PC-3 (cell line): ENCODE measurements around the gene AMN.

Source experiments
- EZH2 ChIP-seq: fragments of 300-600 bp; sonication (generic); IDR thresholded peaks from one replicate; pipeline ENCODE4 v1.6.1; 2017; ENCODE audit warnings: antibody characterized with exemption, mild to moderate bottlenecking, low read length; ENCODE audit not compliant: unreplicated experiment
- EZH2phosphoT487 ChIP-seq: fragments of 300-600 bp; sonication (generic); IDR thresholded peaks from 2 replicates; pipeline ENCODE4 v1.6.1; 2018; ENCODE audit warnings: mild to moderate bottlenecking, antibody characterized with exemption, low read length, borderline replicate concordance
- TF ChIP-seq, protein P1 (sequence below): fragments of 300-600 bp; sonication (generic); conservative IDR thresholded peaks from 2 replicates; pipeline ENCODE4 v1.5.1; 2017; ENCODE audit warnings: antibody characterized with exemption, low read depth, mild to moderate bottlenecking, low read length

DNA sequence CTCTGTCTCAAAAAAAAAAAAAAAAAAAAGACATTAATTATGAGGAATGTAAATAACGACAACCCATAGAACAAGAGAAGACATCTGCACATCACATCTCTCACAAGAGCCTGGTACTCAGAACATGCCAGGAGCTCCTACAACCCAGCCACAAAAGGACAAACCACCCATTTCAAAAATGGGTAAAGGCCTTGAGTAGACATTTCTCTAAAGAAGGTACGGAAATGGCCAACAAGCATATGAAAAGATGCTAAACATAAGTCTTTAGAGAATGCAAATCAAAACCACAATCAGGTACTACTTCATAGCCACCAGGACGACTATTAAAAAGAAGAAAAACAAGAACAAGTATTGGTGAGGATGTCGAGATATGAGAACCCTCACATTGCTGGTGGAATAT lies 13.3 kb downstream of the AMN start:
- TF ChIP-seq EZH2phosphoT487 = no peak
- TF ChIP-seq, protein P1, sequence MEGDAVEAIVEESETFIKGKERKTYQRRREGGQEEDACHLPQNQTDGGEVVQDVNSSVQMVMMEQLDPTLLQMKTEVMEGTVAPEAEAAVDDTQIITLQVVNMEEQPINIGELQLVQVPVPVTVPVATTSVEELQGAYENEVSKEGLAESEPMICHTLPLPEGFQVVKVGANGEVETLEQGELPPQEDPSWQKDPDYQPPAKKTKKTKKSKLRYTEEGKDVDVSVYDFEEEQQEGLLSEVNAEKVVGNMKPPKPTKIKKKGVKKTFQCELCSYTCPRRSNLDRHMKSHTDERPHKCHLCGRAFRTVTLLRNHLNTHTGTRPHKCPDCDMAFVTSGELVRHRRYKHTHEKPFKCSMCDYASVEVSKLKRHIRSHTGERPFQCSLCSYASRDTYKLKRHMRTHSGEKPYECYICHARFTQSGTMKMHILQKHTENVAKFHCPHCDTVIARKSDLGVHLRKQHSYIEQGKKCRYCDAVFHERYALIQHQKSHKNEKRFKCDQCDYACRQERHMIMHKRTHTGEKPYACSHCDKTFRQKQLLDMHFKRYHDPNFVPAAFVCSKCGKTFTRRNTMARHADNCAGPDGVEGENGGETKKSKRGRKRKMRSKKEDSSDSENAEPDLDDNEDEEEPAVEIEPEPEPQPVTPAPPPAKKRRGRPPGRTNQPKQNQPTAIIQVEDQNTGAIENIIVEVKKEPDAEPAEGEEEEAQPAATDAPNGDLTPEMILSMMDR = no peak
- no peak for TF ChIP-seq EZH2
